Measurements from ENCODE around the gene SBNO1.

SBNO1 gene

DNA sequence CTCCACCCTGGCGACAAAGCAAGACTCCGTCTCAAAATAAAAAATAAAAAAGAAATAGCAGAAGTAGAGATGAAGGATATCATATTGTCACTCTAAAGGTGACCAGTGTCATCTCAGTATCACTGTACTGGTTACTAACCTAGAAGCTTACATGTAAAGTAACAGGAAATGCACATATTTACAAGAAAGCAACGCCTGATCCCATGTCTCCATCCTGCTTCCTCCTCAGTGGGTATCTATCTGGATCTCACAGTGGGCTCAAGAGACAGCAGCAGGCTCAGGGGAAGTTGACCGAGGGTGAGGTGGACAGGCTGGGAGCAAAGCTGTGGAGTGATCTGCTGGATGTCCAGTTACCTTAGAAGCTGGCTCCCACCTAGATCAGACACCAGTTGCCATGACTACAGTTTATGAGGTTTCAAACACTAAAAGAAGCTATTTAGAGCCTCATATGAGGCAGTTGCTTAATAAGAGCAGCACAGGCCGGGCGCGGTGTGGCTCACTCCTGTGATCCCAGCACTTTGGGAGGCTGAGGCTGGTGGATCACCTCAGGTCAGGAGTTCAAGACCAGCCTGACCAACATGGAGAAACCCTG lies 120.9 kb downstream of the SBNO1 start:
- DNase-seq = no peak

DNA sequence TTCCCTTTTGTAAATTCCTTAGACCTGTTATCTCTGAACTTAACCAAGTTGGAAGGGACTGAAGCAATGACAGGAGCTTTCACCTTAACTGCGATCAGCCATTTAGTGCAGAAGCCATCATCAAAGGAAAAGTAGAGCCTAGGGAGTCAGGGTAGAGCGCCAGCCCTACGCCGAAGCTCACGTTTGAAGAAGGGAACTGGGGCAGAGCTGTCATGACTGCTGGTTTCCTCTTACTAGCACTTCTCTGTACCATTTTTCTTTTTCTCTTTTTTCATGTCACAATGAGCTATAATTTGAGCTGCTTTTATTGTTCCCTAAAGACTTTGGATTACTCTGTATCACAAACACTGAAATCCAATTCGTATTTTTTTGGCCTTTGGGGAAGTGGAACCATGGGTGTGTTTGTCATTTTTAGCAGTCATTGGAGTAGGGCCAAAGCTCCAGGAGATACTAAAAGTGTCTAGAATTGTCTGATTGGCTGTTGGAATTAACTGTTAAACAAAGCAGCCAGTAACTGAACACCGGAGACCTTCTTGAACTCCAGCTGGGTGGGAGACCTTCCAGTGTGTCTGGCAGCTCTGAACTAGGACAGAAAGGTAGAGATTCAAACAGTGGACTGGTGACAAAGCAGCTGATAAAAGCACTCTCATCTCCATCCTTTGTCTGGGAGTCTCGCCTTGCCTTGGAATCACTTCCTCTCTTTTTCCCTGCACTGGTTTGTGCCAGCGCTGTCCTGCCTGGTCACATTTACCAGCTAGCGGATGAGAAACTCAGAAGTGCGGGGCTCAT lies 122.3 kb downstream of the SBNO1 start:
- DNase-seq = no peak

All from NCI-H146 (cell line).